PFSK-1 (cell line): ENCODE results near the gene OMP.

Experiments used
- FOXP2 ChIP-seq: optimal IDR thresholded peaks from 2 replicates; pipeline ENCODE3; 2011; ENCODE audit warnings: borderline replicate concordance, control low read depth, inconsistent platforms; ENCODE audit not compliant: insufficient read depth; ENCODE audit errors: extremely low read length, extremely low read depth
- POLR2AphosphoS5 ChIP-seq: IDR thresholded peaks from 2 replicates; pipeline ENCODE4 v1.6.1; 2012; ENCODE audit warnings: low read depth, mild to moderate bottlenecking, control low read depth, low read length, moderate library complexity
- SIN3A ChIP-seq: IDR thresholded peaks from 2 replicates; pipeline ENCODE4 v1.6.1; 2012; ENCODE audit warnings: mild to moderate bottlenecking, low read length, moderate library complexity, borderline replicate concordance; ENCODE audit not compliant: insufficient read depth
- TAF1 ChIP-seq: IDR thresholded peaks from 2 replicates; pipeline ENCODE4 v1.6.1; 2012; ENCODE audit warnings: low read length, control low read depth, borderline replicate concordance; ENCODE audit not compliant: insufficient read depth
- TF ChIP-seq, protein P1 (sequence below), 2 experiments: IDR thresholded peaks; 2 replicates each; pipeline versions ENCODE4 v1.6.1 to v1.8.0; 2011 to 2012; ENCODE audit warnings: low read depth in 2 of 2, low read length in 2 of 2, control low read depth in 1 of 2, inconsistent platforms in 1 of 2, mild to moderate bottlenecking in 1 of 2, moderate library complexity in 1 of 2; ENCODE audit not compliant: insufficient read depth in 1 of 2

OMP gene

DNA sequence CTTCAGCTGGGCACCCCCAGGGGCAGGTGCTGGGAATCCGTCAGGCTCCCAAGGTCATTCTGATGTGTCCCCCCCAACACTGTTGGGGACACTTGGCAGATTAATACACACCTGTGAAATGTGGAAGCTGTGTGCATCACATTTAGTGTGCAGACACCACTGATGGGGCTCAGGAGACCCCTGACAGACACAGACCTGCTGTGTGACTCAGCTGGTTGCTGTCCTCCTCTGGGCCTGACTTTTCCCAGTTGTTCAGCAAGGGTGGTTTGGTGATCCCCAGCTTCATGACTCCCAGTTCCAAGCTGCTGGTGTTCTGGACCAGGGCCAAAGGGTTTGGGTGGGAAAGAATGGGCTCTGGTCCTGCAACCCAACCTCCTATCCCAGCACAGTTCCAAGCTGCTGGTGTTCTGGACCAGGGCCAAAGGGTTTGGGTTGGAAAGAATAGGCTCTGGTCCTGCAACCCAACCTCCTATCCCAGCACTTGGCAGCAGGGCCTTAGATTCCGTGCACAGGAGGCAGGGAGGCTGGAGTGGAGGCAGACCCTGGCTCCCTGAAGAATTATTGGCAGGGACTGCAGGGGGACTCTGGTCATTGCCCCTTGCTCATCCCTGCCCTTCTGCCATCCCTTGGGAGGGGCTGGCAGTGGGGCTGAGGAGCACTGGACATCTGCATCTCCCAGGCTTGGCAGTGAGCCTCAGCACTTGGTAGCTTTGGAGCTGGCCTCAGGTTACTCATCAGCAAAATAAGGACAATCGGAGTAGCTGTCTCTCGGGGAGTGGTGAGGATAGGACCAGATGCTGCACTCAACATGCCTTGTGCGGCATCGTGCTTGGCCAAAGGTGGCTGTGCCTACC, 8.4 kb upstream of the OMP start:
- no peak for TF ChIP-seq TAF1
- no peak for TF ChIP-seq SIN3A
- no peak for TF ChIP-seq FOXP2
- TF ChIP-seq POLR2AphosphoS5 = no peak
- TF ChIP-seq, protein P1, sequence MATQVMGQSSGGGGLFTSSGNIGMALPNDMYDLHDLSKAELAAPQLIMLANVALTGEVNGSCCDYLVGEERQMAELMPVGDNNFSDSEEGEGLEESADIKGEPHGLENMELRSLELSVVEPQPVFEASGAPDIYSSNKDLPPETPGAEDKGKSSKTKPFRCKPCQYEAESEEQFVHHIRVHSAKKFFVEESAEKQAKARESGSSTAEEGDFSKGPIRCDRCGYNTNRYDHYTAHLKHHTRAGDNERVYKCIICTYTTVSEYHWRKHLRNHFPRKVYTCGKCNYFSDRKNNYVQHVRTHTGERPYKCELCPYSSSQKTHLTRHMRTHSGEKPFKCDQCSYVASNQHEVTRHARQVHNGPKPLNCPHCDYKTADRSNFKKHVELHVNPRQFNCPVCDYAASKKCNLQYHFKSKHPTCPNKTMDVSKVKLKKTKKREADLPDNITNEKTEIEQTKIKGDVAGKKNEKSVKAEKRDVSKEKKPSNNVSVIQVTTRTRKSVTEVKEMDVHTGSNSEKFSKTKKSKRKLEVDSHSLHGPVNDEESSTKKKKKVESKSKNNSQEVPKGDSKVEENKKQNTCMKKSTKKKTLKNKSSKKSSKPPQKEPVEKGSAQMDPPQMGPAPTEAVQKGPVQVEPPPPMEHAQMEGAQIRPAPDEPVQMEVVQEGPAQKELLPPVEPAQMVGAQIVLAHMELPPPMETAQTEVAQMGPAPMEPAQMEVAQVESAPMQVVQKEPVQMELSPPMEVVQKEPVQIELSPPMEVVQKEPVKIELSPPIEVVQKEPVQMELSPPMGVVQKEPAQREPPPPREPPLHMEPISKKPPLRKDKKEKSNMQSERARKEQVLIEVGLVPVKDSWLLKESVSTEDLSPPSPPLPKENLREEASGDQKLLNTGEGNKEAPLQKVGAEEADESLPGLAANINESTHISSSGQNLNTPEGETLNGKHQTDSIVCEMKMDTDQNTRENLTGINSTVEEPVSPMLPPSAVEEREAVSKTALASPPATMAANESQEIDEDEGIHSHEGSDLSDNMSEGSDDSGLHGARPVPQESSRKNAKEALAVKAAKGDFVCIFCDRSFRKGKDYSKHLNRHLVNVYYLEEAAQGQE (IDR thresholded peaks at IDR 0.05; ENCODE audit: insufficient read depth in 1 of 2, low read depth in 2 of 2, low read length in 2 of 2) = no peak

DNA sequence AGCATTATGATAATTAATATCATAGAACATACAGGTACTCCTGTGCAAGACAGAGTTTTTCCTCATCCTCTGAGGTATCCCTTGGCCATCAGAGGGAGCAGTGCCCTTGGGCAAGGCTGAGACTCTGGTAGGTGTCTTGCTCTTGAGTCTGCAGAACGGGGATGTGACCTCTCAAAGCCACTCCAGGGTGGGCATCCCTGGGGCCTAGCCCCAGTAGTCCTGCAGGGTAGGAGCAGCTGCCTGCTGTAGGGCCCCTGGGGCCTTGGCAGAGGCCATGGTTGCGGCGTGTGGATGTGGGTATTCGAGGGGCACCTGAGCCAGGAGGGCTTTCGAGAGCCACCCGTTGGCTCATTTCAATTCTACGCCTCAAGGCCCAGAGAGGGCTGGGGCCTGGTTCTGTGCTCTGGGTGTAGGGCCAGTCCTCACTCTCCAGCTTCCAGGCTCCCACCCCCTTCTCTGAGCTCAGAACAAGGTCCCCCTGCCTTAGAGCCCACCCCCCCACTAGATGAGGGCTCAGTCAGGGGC, 7.7 kb upstream of the OMP start:
- no peak for TF ChIP-seq TAF1
- TF ChIP-seq, protein P1 (IDR thresholded peaks at IDR 0.05; ENCODE audit: insufficient read depth in 1 of 2, low read depth in 2 of 2, low read length in 2 of 2) = no peak
- TF ChIP-seq POLR2AphosphoS5 = no peak
- TF ChIP-seq FOXP2 = no peak

DNA sequence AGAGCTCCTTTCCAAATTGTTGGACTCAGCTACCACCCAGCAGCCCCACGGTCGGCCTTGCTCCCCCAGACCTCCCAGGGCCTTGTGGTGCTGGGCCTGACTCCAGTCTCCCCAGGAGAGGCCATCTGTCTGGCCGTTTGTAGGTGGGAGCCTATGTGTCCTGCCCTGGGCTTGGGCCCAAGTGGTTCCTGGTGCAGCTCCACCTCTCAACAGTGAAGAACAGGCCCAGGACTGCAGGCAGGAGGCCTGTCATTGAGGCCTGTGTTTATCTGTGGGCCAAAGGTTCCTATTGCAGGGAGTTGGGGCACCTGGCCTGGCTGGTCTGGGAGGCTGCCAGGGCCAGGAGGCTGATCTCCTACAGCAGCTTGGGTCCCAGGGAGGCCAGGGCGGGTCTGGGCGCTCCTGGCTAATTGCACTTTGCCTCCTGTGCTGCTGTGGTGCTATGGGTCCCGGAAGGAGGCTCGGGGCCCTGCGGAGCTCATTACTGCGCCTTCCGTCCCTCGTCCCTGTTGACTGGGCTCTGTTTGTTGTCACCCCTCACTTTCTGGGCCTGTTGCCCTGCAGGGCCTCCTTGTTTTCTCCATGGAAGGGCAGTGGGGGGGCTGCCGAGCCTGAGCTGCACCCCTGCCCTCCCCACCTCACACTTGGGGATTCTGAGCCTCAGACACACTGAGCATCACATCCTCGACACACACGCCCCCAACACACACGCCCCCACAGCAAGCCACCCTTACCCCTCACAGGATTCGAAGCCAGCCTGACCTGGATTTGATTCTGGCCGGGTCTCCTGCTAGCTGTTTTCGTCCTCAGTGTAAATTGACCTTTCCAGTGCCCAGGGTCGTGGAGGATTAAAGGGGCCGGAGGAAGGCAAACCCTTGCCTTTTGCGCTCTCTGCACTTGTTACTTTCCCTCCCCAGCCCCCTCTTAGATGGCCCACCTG, 6.8 kb upstream of the OMP start:
- no peak for TF ChIP-seq POLR2AphosphoS5
- no peak for TF ChIP-seq TAF1
- no peak for TF ChIP-seq FOXP2
- TF ChIP-seq, protein P1 (IDR thresholded peaks at IDR 0.05; ENCODE audit: insufficient read depth in 1 of 2, low read depth in 2 of 2, low read length in 2 of 2) = no peak
- TF ChIP-seq SIN3A = no peak

DNA sequence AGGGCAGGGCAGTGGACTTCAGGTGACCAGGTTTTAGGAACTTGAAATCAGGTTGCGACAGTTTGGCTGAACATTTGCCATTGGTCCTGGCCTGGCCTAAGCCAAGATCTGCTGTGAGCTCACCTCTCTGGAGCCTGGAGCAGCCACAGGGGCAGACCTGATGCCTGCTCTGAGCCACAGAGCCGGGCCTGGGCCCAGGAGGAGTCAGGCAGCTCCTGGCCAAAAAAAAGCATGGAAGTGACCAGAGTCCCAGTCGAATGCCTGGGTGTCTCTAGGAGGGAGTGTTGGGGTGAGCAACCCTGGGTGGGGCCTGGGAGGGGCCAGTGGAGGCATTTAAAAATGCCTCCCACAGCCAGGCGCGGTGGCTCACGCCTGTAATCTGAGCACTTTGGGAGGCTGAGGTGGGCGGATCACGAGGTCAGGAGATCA, 6.0 kb upstream of the OMP start:
- TF ChIP-seq POLR2AphosphoS5 (no peak), TAF1 (no peak), SIN3A (no peak), FOXP2 (no peak)
- TF ChIP-seq, protein P1 (IDR thresholded peaks at IDR 0.05; ENCODE audit: insufficient read depth in 1 of 2, low read depth in 2 of 2, low read length in 2 of 2) = no peak
